Heart right ventricle (tissue), 16 donors: ENCODE results near the gene TOR2A. TPM values are rescaled to one million over a fixed set of nuclear protein-coding genes. Genes with fewer than 3 reads are reported as not detected.

ENCODE experiments used
- ATAC-seq, 8 donors: fragments of 200-7000 bp; cut with Tn5 transposase; one replicate each; pipeline ENCODE4 v1.9.1; 2020; ENCODE audit warnings: mild to moderate bottlenecking in 8 of 8, moderate library complexity in 8 of 8, moderate number of reproducible peaks in 1 of 8
- DNase-seq, 2 donors: peaks; one replicate each; pipeline ENCODE4 v3.0.0-alpha.2; 2020
- H3K27ac ChIP-seq, 10 donors: fragments of 200-600 bp; sonication (generic) in 2 of 10; one replicate each; pipeline versions ENCODE4 v1.5.0 to v1.8.0; 2020 to 2022; ENCODE audit warnings: mild to moderate bottlenecking in 3 of 10
- H3K27me3 ChIP-seq, 7 donors: fragments of 200-600 bp; one replicate each; pipeline ENCODE4 v1.8.0; 2021 to 2022; ENCODE audit warnings: mild to moderate bottlenecking in 2 of 7
- H3K36me3 ChIP-seq, 9 donors: fragments of 200-600 bp; sonication (generic) in 1 of 9; one replicate each; pipeline versions ENCODE4 v1.5.0 to v1.8.0; 2020 to 2022; ENCODE audit warnings: mild to moderate bottlenecking in 2 of 9
- H3K4me1 ChIP-seq, 9 donors: fragments of 200-600 bp; sonication (generic) in 1 of 9; one replicate each; pipeline versions ENCODE4 v1.5.0 to v1.8.0; 2020 to 2022; ENCODE audit warnings: mild to moderate bottlenecking in 4 of 9
- H3K4me3 ChIP-seq, 10 donors: fragments of 200-600 bp; sonication (generic) in 2 of 10; one replicate each; pipeline versions ENCODE4 v1.5.0 to v1.8.0; 2020 to 2022; ENCODE audit warnings: mild to moderate bottlenecking in 7 of 10, moderate library complexity in 2 of 10
- H3K9me3 ChIP-seq, 11 donors: fragments of 200-600 bp in 10 of 11; sonication (generic) in 2 of 11; one replicate each; pipeline versions ENCODE4 v1.5.0 to v1.8.0; 2013 to 2022; ENCODE audit warnings: mild to moderate bottlenecking in 2 of 11, control low read depth in 1 of 11, moderate library complexity in 1 of 11
- CTCF ChIP-seq, 9 donors: fragments of 200-600 bp; sonication (generic) in 2 of 9; IDR thresholded peaks; one replicate each; pipeline versions ENCODE4 v1.5.0 to v1.8.0; 2021 to 2022; ENCODE audit warnings: antibody characterized with exemption in 9 of 9, mild to moderate bottlenecking in 5 of 9, moderate library complexity in 1 of 9
- WGBS, 2 donors: extraction: QIAGEN DNeasy Blood & Tissue Kit; methylation state at CpG; one replicate each; pipeline ENCODE4 v1.1.7; 2013; ENCODE audit warnings: inconsistent platforms in 1 of 2; 5-methylcytosine and 5-hydroxymethylcytosine counted together
- intact Hi-C, 10 donors: fragments of 100-400 bp; cut with DNase I; formaldehyde crosslinking; loops; one replicate each; pipeline versions ENCODE4 v1.11.1 to v1.14.2; 2022
- polyA plus RNA-seq, 2 donors: library from polyadenylated mRNA; stranded (reverse); fragments of 200-250 nt; gene quantifications; one replicate each; pipeline ENCODE4 v1.2.3, GENCODE V29; 2013
- total RNA-seq, 10 donors: library from RNA; stranded (reverse); fragmentation: NEBNext Ultra II Directional in 3 of 10; extraction: Animal tissue kit (Norgen Biotek cat#: 25700) in 3 of 10; gene quantifications; one replicate each; pipeline versions ENCODE4 v1.2.1 to v1.2.4, GENCODE V29; 2021 to 2023
- donor health status: Arrhythmogenic right ventricular cardiomyopathy.
- donor health status: ischemic (EF 13 %, LVEDD 7.1; RV severe dilation, severe dysfunction).
- donor health status: healthy with polysubstance abuse.
- donor health status: DM: no; HTN: yes; CAD: no.
- donor health status: DM: no; HTN: no; CAD: no.
- donor health status: ischemic (EF 25% LVEDD 6.9; RV normal size, moderate dysfunction).
- donor health status: ischemic (EF 25% LVEDD 5.7; RV mildly dilated, moderate dysfunction).
- donor health status: healthy.
- donor health status: DM: yes; HTN: yes; CAD: no.
- donor health status: Ischemic cardiomyopathy.
- donor health status: ischemic (EF 35%, LVEDD 5.7; RV mildly dilated, moderate dysfunction).
- donor health status: nonischemic (EF 11% LVEDD 7.7; RV severe dilation, severe dysfunction).
- donor health status: DM: yes; HTN: yes; CAD: no.
- donor health status: PGD.
- donor health status: ischemic (EF 29% LVEDD 5.4; RV normal size, mild dysfunction).
- donor health status: nonischemic (EF 23%, LVEDD 6.1; RV moderate dilation, normal function).

TOR2A gene
- total and polyA plus RNA-seq, 12 donors: 1.5 to 7.6 (median 2.8) TPM

GRCh38 chr9:127700140-127700539 lies 35.0 kb downstream of the TOR2A start:
- DNase-seq (no peak), ATAC-seq (no peak)
- intact Hi-C loops: no loop called here
- H3K27me3 ChIP-seq: no peaks in the 10 kb centered on the region
- H3K9me3 ChIP-seq: no peaks in the 10 kb centered on the region
- peak overlapping the region in 8 of 10 donors; percentile 42 to 93 (median 86) for H3K27ac ChIP-seq
- TF ChIP-seq CTCF (IDR thresholded peaks at IDR 0.05): no peak
- 96% methylated on average over 2 of the region's 2 CpGs for WGBS, 2 donors
- peaks cover 0 to 4% (median 0%) of the 10 kb centered on the region in 9 donors for H3K36me3 ChIP-seq
- H3K4me3 ChIP-seq: no peak overlapping the region
- peaks cover 0 to 17% (median 5%) of the 10 kb centered on the region in 9 donors for H3K4me1 ChIP-seq

GRCh38 chr9:127698985-127699670 lies 36.0 kb downstream of the TOR2A start:
- Histone ChIP-seq H3K36me3 (peaks cover 0 to 6% (median 0%) of the 10 kb centered on the region in 9 donors), H3K27ac (peak overlapping the region; percentile 68 to 93 (median 86)), H3K9me3 (no peaks in the 10 kb centered on the region), H3K4me1 (peaks cover 0 to 17% (median 5%) of the 10 kb centered on the region in 9 donors), H3K27me3 (no peaks in the 10 kb centered on the region), H3K4me3 (peak overlapping the region in 8 of 10 donors; percentile 11 to 49 (median 38))
- TF ChIP-seq CTCF (IDR thresholded peaks at IDR 0.05): peak in 5 of 9 donors; percentile 13 to 32 (median 24)
- peak; percentile 98 to 99 (median 99) for ATAC-seq
- DNase-seq: peak; percentile 96 to 99
- intact Hi-C loops: loop anchor here in 1 of 10 donors (10.0 kb wide), 1 partner anchor 204 kb away; no protein-coding TSS in a partner anchor
- 12 to 13% methylated on average over 41 of the region's 41 CpGs for WGBS, 2 donors

GRCh38 chr9:127698386-127698785 lies 36.7 kb downstream of the TOR2A start:
- no peaks in the 10 kb centered on the region for H3K9me3 ChIP-seq
- no peak for TF ChIP-seq CTCF (IDR thresholded peaks at IDR 0.05)
- ATAC-seq (no peak), DNase-seq (no peak)
- peaks cover 0 to 17% (median 5%) of the 10 kb centered on the region in 9 donors for H3K4me1 ChIP-seq
- H3K4me3 ChIP-seq: no peak overlapping the region
- H3K27me3 ChIP-seq: no peaks in the 10 kb centered on the region
- intact Hi-C loops: loop anchor here in 1 of 10 donors (10.0 kb wide), 1 partner anchor 204 kb away; no protein-coding TSS in a partner anchor
- peaks cover 0 to 11% (median 0%) of the 10 kb centered on the region in 9 donors for H3K36me3 ChIP-seq
- peak overlapping the region in 6 of 10 donors; percentile 72 to 93 (median 88) for H3K27ac ChIP-seq
- 92 to 95% methylated on average over 5 of the region's 5 CpGs for WGBS, 2 donors

DNA sequence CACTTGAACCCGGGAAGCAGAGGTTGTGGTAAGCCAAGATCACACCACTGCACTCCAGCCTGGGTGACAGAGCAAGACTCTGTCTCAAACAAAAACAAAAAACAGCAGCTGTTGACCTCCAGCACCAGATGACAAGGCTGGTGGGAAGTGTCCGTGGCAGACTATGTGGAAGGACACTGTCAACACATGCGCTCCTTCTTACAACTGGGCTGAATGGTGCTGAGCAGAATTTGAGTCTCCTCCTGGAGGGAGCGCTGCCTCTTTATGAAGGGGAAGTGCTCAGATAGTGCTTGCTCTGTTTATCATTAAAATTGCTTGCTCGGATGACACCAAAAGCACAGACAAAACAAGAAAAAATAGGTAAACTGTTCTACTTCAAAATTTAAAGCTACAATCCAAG lies 37.5 kb downstream of the TOR2A start:
- peaks cover 0 to 17% (median 5%) of the 10 kb centered on the region in 9 donors for H3K4me1 ChIP-seq
- peak overlapping the region in 2 of 10 donors; percentile 5 to 91 for H3K27ac ChIP-seq
- TF ChIP-seq CTCF (IDR thresholded peaks at IDR 0.05): no peak
- 75 to 77% methylated on average over 5 of the region's 5 CpGs for WGBS, 2 donors
- no peaks in the 10 kb centered on the region for H3K9me3 ChIP-seq
- peaks cover 0 to 15% (median 0%) of the 10 kb centered on the region in 9 donors for H3K36me3 ChIP-seq
- intact Hi-C loops: loop anchor here in 1 of 10 donors (10.0 kb wide), 1 partner anchor 203 kb away; no protein-coding TSS in a partner anchor
- DNase-seq (no peak), ATAC-seq (no peak)
- H3K27me3 ChIP-seq: no peaks in the 10 kb centered on the region
- H3K4me3 ChIP-seq: no peak overlapping the region
